Measurements from ENCODE around the gene LRIT1. TPM values are rescaled to one million over a fixed set of nuclear protein-coding genes. Genes with fewer than 3 reads are reported as not detected.

LRIT1 gene
- total RNA-seq, 3 donors from 2014 or later (not counting 1 experiment from before 2014, with no cell fraction given) = not detected

- peaks cover 6 to 9% of the 10 kb centered on the region in 2 donors for H3K4me1 Mint-ChIP-seq
- H3K36me3 Mint-ChIP-seq = no peaks in the 10 kb centered on the region
- H3K36me3 ChIP-seq (ENCODE audit: control insufficient read depth, insufficient read depth, low read length) = no peaks in the 10 kb centered on the region
- H3K27ac ChIP-seq (ENCODE audit: low read length) = no peak overlapping the region
- no peak for TF ChIP-seq CTCF (IDR thresholded peaks at IDR 0.05)
- DNase-seq (no peak), ATAC-seq (no peak)
- no peaks in the 10 kb centered on the region for H3K9me3 ChIP-seq (ENCODE audit: control insufficient read depth, insufficient read depth, low read length)
- peaks cover 24 to 30% of the 10 kb centered on the region in 2 donors for H3K27me3 Mint-ChIP-seq (ENCODE audit: low read depth in 2 of 2)
- intact Hi-C loops (cut with micrococcal nuclease) = no loop called here
- 77% methylated on average over 13 of the region's 13 CpGs for WGBS (ENCODE audit: insufficient coverage)
- H3K9me3 Mint-ChIP-seq = no peaks in the 10 kb centered on the region
- H3K27me3 ChIP-seq (ENCODE audit: control insufficient read depth, insufficient read depth, low read length) = no peaks in the 10 kb centered on the region
- no peak overlapping the region for H3K27ac Mint-ChIP-seq
- peaks cover 5% of the 10 kb centered on the region for H3K4me1 ChIP-seq (ENCODE audit: control insufficient read depth, insufficient read depth, low read length)
- no peak overlapping the region for H3K4me3 Mint-ChIP-seq
- no peak overlapping the region for H3K4me3 ChIP-seq (ENCODE audit: low read length)
Measured at GRCh38 chr10:84262190-84262956, 21.0 kb upstream of the LRIT1 start.

- Histone ChIP-seq H3K9me3 (ENCODE audit: control insufficient read depth, insufficient read depth, low read length) (no peaks in the 10 kb centered on the region), H3K4me3 (ENCODE audit: low read length) (no peak overlapping the region), H3K4me1 (ENCODE audit: control insufficient read depth, insufficient read depth, low read length) (peaks cover 5% of the 10 kb centered on the region), H3K27ac (ENCODE audit: low read length) (no peak overlapping the region), H3K27me3 (ENCODE audit: control insufficient read depth, insufficient read depth, low read length) (no peaks in the 10 kb centered on the region), H3K36me3 (ENCODE audit: control insufficient read depth, insufficient read depth, low read length) (no peaks in the 10 kb centered on the region)
- Mint-ChIP-seq H3K4me3 (no peak overlapping the region), H3K27me3 (ENCODE audit: low read depth in 2 of 2) (peaks cover 28 to 37% of the 10 kb centered on the region in 2 donors), H3K27ac (no peak overlapping the region), H3K4me1 (peaks cover 6 to 7% of the 10 kb centered on the region in 2 donors), H3K36me3 (no peaks in the 10 kb centered on the region), H3K9me3 (no peaks in the 10 kb centered on the region)
- ATAC-seq = no peak
- intact Hi-C loops (cut with micrococcal nuclease) = no loop called here
- no peak for TF ChIP-seq CTCF (IDR thresholded peaks at IDR 0.05)
- WGBS (ENCODE audit: insufficient coverage) = 81% methylated on average over 7 of the region's 7 CpGs
- DNase-seq = no peak
Measured at GRCh38 chr10:84261236-84261915, 20.0 kb upstream of the LRIT1 start.

GRCh38 chr10:84258034-84258695, 16.8 kb upstream of the LRIT1 start:
- no peak overlapping the region for H3K27ac ChIP-seq (ENCODE audit: low read length)
- TF ChIP-seq CTCF (IDR thresholded peaks at IDR 0.05) = no peak
- ATAC-seq (no peak), DNase-seq (no peak)
- intact Hi-C loops (cut with micrococcal nuclease) = no loop called here
- no peaks in the 10 kb centered on the region for H3K27me3 ChIP-seq (ENCODE audit: control insufficient read depth, insufficient read depth, low read length)
- no peaks in the 10 kb centered on the region for H3K4me1 Mint-ChIP-seq
- H3K27ac Mint-ChIP-seq = no peak overlapping the region
- WGBS (ENCODE audit: insufficient coverage) = 84% methylated on average over 7 of the region's 7 CpGs
- H3K36me3 ChIP-seq (ENCODE audit: control insufficient read depth, insufficient read depth, low read length) = no peaks in the 10 kb centered on the region
- no peak overlapping the region for H3K4me3 ChIP-seq (ENCODE audit: low read length)
- H3K4me3 Mint-ChIP-seq = no peak overlapping the region
- H3K4me1 ChIP-seq (ENCODE audit: control insufficient read depth, insufficient read depth, low read length) = no peaks in the 10 kb centered on the region
- H3K9me3 Mint-ChIP-seq = no peaks in the 10 kb centered on the region
- no peaks in the 10 kb centered on the region for H3K9me3 ChIP-seq (ENCODE audit: control insufficient read depth, insufficient read depth, low read length)
- H3K27me3 Mint-ChIP-seq (ENCODE audit: low read depth in 2 of 2) = peaks cover 26 to 31% of the 10 kb centered on the region in 2 donors
- no peaks in the 10 kb centered on the region for H3K36me3 Mint-ChIP-seq
